Liver (tissue), 3 donors: Measurements from ENCODE around the gene CDO1.

ENCODE experiments used
- GABPA ChIP-seq, 2 donors: IDR thresholded peaks in 1 of 2; conservative IDR thresholded peaks in 1 of 2; 2 replicates each; pipeline ENCODE4 v1.6.1; 2016; ENCODE audit warnings: antibody characterized with exemption in 2 of 2, mild to moderate bottlenecking in 1 of 2, moderate library complexity in 1 of 2
- JUND ChIP-seq, 2 donors: IDR thresholded peaks; 2 replicates each; pipeline ENCODE4 v1.6.1; 2016; ENCODE audit warnings: antibody characterized with exemption in 2 of 2
- NR2F2 ChIP-seq: IDR thresholded peaks from 2 replicates; pipeline ENCODE4 v1.6.1; 2016; ENCODE audit warnings: antibody characterized with exemption
- YY1 ChIP-seq: IDR thresholded peaks from 2 replicates; pipeline ENCODE4 v1.6.1; 2016; ENCODE audit warnings: antibody characterized with exemption, mild to moderate bottlenecking
- TF ChIP-seq, protein P1 (sequence below): fragments of 150-350 bp; IDR thresholded peaks from 2 replicates; pipeline ENCODE4 v1.5.1; 2017; ENCODE audit warnings: improper control_type of control experiment, low read depth, low read length; ENCODE audit not compliant: missing input control
- TF ChIP-seq, protein P2 (sequence below): IDR thresholded peaks from 2 replicates; pipeline ENCODE4 v1.6.1; 2016; ENCODE audit warnings: antibody characterized with exemption
- TF ChIP-seq, protein P3 (sequence below): IDR thresholded peaks from 2 replicates; pipeline ENCODE4 v1.6.1; 2016; ENCODE audit warnings: antibody characterized with exemption
- TF ChIP-seq, protein P4 (sequence below): IDR thresholded peaks from 2 replicates; pipeline ENCODE4 v1.6.1; 2016; ENCODE audit warnings: antibody characterized with exemption
- donor health status: healthy.
- donor health status: healthy.

DNA sequence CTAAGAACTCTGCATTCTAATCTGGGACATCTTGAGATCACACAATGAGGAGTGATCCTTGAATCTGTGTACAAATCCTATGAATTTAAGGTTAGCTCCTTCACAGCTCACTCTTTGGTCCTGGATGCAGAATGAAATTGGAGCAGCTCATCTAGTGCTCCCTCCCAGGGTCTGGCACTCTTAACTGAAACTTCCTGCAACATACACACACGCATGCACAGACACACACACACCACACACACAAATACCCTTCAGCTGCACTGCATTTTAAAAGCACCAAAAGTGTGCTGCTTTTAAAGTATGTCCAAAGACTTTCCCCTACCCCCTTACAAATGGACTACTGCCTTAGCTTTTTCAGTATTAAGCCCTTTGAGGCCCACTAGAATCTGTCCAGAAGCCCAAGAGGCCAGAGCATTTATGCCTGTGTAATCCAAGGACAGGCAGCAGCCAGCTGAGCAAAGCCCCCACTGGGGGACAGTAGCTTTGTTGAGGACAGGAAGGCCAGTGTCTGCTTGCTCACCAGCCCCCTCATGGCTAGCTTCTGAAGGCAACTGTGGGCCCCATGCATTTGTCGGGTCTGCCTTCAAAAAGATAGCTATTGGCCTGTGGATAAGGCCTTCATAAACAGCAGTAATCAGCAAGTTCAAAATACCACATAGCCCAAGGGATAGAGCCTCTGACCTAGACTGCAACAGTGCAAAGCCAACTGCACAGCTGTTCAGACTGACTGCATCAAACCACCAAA lies 43.6 kb downstream of the CDO1 start:
- TF ChIP-seq, protein P1, sequence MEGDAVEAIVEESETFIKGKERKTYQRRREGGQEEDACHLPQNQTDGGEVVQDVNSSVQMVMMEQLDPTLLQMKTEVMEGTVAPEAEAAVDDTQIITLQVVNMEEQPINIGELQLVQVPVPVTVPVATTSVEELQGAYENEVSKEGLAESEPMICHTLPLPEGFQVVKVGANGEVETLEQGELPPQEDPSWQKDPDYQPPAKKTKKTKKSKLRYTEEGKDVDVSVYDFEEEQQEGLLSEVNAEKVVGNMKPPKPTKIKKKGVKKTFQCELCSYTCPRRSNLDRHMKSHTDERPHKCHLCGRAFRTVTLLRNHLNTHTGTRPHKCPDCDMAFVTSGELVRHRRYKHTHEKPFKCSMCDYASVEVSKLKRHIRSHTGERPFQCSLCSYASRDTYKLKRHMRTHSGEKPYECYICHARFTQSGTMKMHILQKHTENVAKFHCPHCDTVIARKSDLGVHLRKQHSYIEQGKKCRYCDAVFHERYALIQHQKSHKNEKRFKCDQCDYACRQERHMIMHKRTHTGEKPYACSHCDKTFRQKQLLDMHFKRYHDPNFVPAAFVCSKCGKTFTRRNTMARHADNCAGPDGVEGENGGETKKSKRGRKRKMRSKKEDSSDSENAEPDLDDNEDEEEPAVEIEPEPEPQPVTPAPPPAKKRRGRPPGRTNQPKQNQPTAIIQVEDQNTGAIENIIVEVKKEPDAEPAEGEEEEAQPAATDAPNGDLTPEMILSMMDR = no peak
- TF ChIP-seq, protein P2, sequence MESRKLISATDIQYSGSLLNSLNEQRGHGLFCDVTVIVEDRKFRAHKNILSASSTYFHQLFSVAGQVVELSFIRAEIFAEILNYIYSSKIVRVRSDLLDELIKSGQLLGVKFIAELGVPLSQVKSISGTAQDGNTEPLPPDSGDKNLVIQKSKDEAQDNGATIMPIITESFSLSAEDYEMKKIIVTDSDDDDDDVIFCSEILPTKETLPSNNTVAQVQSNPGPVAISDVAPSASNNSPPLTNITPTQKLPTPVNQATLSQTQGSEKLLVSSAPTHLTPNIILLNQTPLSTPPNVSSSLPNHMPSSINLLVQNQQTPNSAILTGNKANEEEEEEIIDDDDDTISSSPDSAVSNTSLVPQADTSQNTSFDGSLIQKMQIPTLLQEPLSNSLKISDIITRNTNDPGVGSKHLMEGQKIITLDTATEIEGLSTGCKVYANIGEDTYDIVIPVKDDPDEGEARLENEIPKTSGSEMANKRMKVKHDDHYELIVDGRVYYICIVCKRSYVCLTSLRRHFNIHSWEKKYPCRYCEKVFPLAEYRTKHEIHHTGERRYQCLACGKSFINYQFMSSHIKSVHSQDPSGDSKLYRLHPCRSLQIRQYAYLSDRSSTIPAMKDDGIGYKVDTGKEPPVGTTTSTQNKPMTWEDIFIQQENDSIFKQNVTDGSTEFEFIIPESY = no peak
- no peak for TF ChIP-seq YY1
- TF ChIP-seq, protein P3, sequence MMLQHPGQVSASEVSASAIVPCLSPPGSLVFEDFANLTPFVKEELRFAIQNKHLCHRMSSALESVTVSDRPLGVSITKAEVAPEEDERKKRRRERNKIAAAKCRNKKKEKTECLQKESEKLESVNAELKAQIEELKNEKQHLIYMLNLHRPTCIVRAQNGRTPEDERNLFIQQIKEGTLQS = no peak
- no peak for TF ChIP-seq JUND (IDR thresholded peaks at IDR 0.05)
- no peak for TF ChIP-seq GABPA (IDR thresholded peaks at IDR 0.05 in 1 of 2, conservative IDR thresholded peaks at IDR 0.05 in 1 of 2)
- no peak for TF ChIP-seq NR2F2
- TF ChIP-seq, protein P4, sequence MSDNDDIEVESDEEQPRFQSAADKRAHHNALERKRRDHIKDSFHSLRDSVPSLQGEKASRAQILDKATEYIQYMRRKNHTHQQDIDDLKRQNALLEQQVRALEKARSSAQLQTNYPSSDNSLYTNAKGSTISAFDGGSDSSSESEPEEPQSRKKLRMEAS = no peak
